Activated T-cell treated with anti-CD3 and anti-CD28 coated beads, Interleukin-2, amount 50 U/mL, for 72 hours (primary cell): ENCODE measurements around the gene L3MBTL4. TPM values are rescaled to one million over a fixed set of nuclear protein-coding genes. Genes with fewer than 3 reads are reported as not detected.
"Not testable (repeated sequence)": the region's sequence is repeated elsewhere in the genome, so short reads cannot be mapped to it uniquely, and the experiment has no call there.

Source experiments
- ATAC-seq, 2 donors: fragments of 150-1000 bp; cut with Tn5 transposase; replicated peaks in 1 of 2; 2 replicates each; pipeline ENCODE4 v1.10.0; 2021; ENCODE audit warnings: moderate library complexity in 2 of 2, mild to moderate bottlenecking in 1 of 2
- DNase-seq, 2 donors: peaks; one replicate each; pipeline ENCODE4 v3.0.0; 2021 to 2022; ENCODE audit warnings: mixed read lengths in 1 of 2
- H3K27ac Mint-ChIP-seq: one replicate; pipeline ENCODE4 v1.8.0; 2022; ENCODE audit warnings: mild to moderate bottlenecking, moderate library complexity, mixed read lengths
- H3K27me3 Mint-ChIP-seq: one replicate; pipeline ENCODE4 v1.8.0; 2022; ENCODE audit warnings: low read depth, mixed read lengths
- H3K36me3 Mint-ChIP-seq, 2 donors: one replicate each; pipeline ENCODE4 v1.8.0; 2022; ENCODE audit warnings: mixed read lengths in 2 of 2, mild to moderate bottlenecking in 1 of 2; ENCODE audit not compliant: insufficient read depth in 2 of 2
- H3K4me1 Mint-ChIP-seq: one replicate; pipeline ENCODE4 v1.8.0; 2022; ENCODE audit warnings: low read depth, mixed read lengths
- H3K4me3 Mint-ChIP-seq, 2 donors: one replicate each; pipeline ENCODE4 v1.8.0; 2022; ENCODE audit warnings: mild to moderate bottlenecking in 2 of 2, mixed read lengths in 2 of 2, moderate library complexity in 2 of 2
- H3K9me3 Mint-ChIP-seq, 2 donors: one replicate each; pipeline ENCODE4 v1.8.0; 2022; ENCODE audit warnings: mixed read lengths in 2 of 2
- total RNA-seq, 2 donors: library from RNA; stranded (reverse); gene quantifications; one replicate each; pipeline ENCODE4 v1.2.3, GENCODE V29; 2022

The L3MBTL4 gene
- total RNA-seq, 2 donors from 2014 or later: 0.07 to 0.12 TPM

- H3K27ac Mint-ChIP-seq: no peak overlapping the region
- DNase-seq (no peak), ATAC-seq (no peak)
- no peaks in the 10 kb centered on the region for H3K4me1 Mint-ChIP-seq
- H3K4me3 Mint-ChIP-seq: no peak overlapping the region
- no peaks in the 10 kb centered on the region for H3K27me3 Mint-ChIP-seq
- H3K36me3 Mint-ChIP-seq: no peaks in the 10 kb centered on the region
- H3K9me3 Mint-ChIP-seq: peaks cover 1 to 2% of the 10 kb centered on the region in 2 donors
Observed at GRCh38 chr18:6109743-6110142, 305.0 kb downstream of the L3MBTL4 start.

DNA sequence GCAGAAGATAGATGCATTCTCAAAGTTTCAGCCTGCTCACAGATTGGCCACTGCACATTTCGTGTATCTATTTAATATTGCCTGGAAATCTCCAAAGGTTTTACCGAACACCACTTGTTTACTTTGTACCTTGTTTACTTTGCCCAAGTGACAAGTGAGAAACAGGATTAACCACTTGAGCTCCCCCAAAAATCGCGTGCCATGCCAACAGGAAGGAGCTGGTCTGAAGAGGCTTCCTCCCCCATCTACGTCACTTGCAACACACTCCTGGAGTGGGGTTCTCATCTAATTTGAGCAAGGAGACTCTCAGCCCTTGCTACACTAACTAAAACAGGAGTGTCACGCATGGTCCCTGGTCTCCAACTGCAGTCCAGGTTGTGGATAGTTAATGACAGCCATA is 306.9 kb downstream of the L3MBTL4 start:
- no peak overlapping the region for H3K27ac Mint-ChIP-seq
- H3K9me3 Mint-ChIP-seq: peaks cover 1 to 2% of the 10 kb centered on the region in 2 donors
- H3K36me3 Mint-ChIP-seq: no peaks in the 10 kb centered on the region
- no peaks in the 10 kb centered on the region for H3K27me3 Mint-ChIP-seq
- ATAC-seq (no peak), DNase-seq (no peak)
- H3K4me3 Mint-ChIP-seq: no peak overlapping the region
- no peaks in the 10 kb centered on the region for H3K4me1 Mint-ChIP-seq

DNA sequence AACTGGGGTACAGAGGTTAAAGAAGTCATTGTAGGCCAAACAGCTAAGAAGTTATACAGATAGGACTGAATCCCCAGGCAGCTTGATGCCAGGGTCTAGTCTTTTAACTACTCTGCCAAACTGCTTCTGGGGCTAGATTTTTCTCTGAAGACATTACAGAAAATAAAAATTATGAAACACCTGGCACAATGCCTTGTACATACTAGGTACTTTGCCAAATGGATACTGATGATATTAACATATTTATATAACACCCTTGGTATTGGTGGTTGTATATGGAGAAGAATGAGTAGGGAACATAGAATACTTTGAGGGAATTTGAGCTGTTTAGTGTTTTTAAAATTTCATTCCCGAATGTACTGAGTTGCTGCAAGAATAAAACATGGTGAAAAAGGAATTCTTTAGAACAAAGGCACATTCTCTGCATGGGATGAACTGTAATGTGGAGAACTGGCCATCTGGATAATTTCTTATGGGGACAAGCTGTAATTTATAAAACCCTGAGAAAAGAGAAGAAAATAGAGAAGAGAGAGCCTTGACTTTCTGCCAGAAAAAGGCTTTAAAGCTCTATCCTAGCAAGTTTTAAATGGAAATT is 308.5 kb downstream of the L3MBTL4 start:
- H3K4me3 Mint-ChIP-seq: no peak overlapping the region
- H3K4me1 Mint-ChIP-seq: no peaks in the 10 kb centered on the region
- ATAC-seq (no peak), DNase-seq (no peak)
- peaks cover 1 to 2% of the 10 kb centered on the region in 2 donors for H3K9me3 Mint-ChIP-seq
- H3K27me3 Mint-ChIP-seq: no peaks in the 10 kb centered on the region
- H3K27ac Mint-ChIP-seq: no peak overlapping the region
- no peaks in the 10 kb centered on the region for H3K36me3 Mint-ChIP-seq

GRCh38 chr18:6103741-6104140 is 311.0 kb downstream of the L3MBTL4 start:
- no peak for ATAC-seq
- no peaks in the 10 kb centered on the region for H3K9me3 Mint-ChIP-seq
- H3K4me3 Mint-ChIP-seq: no peak overlapping the region
- H3K36me3 Mint-ChIP-seq: no peaks in the 10 kb centered on the region
- no peak overlapping the region for H3K27ac Mint-ChIP-seq
- no peak for DNase-seq
- H3K27me3 Mint-ChIP-seq: no peaks in the 10 kb centered on the region
- no peaks in the 10 kb centered on the region for H3K4me1 Mint-ChIP-seq

GRCh38 chr18:6096730-6097129 is 318.0 kb downstream of the L3MBTL4 start:
- Mint-ChIP-seq H3K9me3 (no peaks in the 10 kb centered on the region), H3K36me3 (no peaks in the 10 kb centered on the region), H3K27ac (no peak overlapping the region), H3K4me3 (no peak overlapping the region), H3K4me1 (no peaks in the 10 kb centered on the region), H3K27me3 (peaks cover 6% of the 10 kb centered on the region)
- ATAC-seq (no peak), DNase-seq (no peak)

- H3K36me3 Mint-ChIP-seq: no peaks in the 10 kb centered on the region
- H3K4me3 Mint-ChIP-seq: no peak overlapping the region
- peaks cover 5% of the 10 kb centered on the region for H3K4me1 Mint-ChIP-seq
- ATAC-seq: no peak
- no peak overlapping the region for H3K27ac Mint-ChIP-seq
- H3K9me3 Mint-ChIP-seq: peaks cover 0 to 1% of the 10 kb centered on the region in 2 donors
- no peaks in the 10 kb centered on the region for H3K27me3 Mint-ChIP-seq
- no peak for DNase-seq
Observed at GRCh38 chr18:6088432-6088831, 326.3 kb downstream of the L3MBTL4 start.

- DNase-seq: no peak
- Mint-ChIP-seq H3K4me3 (no peak overlapping the region), H3K4me1 (peaks cover 5% of the 10 kb centered on the region), H3K36me3 (no peaks in the 10 kb centered on the region), H3K27ac (no peak overlapping the region), H3K9me3 (peaks cover 0 to 1% of the 10 kb centered on the region in 2 donors), H3K27me3 (no peaks in the 10 kb centered on the region)
- no peak for ATAC-seq
Observed at GRCh38 chr18:6086731-6087130, 328.0 kb downstream of the L3MBTL4 start.

DNA sequence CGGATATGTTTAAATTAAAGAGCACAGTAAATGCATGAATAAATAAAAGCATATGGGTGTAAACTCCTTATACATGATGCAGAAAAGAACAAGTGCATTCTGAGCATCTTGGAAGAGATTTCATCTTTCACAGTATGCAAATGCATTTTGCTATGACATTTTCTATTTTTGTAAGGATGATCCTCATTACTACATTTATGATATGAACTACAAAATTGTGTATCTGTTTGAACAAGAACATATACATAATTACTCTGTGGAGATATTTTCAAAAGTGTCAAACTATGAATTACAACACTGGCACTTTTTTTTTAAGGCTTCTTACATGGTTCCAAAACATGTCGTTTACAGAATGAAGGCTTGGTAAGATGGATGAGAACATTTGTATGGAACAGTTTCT is 335.3 kb downstream of the L3MBTL4 start:
- no peaks in the 10 kb centered on the region for H3K9me3 Mint-ChIP-seq
- H3K4me3 Mint-ChIP-seq: no peak overlapping the region
- no peaks in the 10 kb centered on the region for H3K36me3 Mint-ChIP-seq

DNA sequence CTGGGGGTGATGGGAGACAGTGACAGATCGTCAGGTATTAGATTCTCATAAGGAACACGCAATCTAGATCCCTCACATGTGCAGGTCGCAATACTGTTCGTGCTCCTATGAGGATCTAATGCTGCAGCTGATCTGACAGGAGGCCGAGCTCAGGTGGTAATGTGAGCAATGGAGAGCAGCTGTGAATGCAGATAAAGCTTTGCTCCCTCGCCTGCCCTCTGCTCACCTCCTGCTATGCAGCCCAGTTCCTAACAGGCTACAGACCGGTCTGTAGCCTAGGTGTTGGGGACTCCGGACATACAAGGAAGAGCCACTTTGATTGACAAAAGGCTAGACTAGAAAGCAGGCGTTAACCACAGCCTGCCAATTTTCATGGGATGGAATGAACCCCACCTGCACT is 335.8 kb downstream of the L3MBTL4 start:
- no peak for DNase-seq
- Mint-ChIP-seq H3K9me3 (no peaks in the 10 kb centered on the region), H3K36me3 (no peaks in the 10 kb centered on the region), H3K4me3 (no peak overlapping the region), H3K27ac (no peak overlapping the region), H3K27me3 (no peaks in the 10 kb centered on the region), H3K4me1 (no peaks in the 10 kb centered on the region)
- no peak for ATAC-seq

More for the DNA sequence above, 335.3 kb downstream of the L3MBTL4 start:
- DNase-seq: no peak
- H3K27me3 Mint-ChIP-seq: no peaks in the 10 kb centered on the region
- no peak for ATAC-seq
- H3K27ac Mint-ChIP-seq: no peak overlapping the region
- H3K4me1 Mint-ChIP-seq: no peaks in the 10 kb centered on the region

- not testable (repeated sequence) for H3K4me1 Mint-ChIP-seq, H3K27me3 Mint-ChIP-seq
Observed at GRCh38 chr18:6072423-6072822, 342.3 kb downstream of the L3MBTL4 start.

DNA sequence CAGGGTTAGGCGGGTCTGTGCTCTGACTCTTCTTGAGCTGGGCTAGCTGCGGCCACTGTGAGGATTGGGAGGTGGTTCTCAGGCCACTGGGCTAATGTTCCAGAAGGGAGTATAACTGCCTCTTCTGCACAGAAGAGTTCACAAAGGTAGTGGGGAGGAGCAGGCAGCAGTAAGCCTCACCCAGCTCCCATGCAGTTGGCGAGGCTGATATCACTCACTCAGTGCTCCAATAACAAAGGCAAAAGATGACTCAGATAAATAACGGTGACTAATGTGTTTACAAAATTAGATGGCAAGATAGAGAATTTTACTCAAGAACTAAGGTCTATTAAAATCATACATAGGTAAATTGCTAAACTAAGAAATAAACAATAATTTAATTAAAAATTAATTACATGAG is 345.2 kb downstream of the L3MBTL4 start:
- H3K36me3 Mint-ChIP-seq: no peaks in the 10 kb centered on the region
- H3K4me1 Mint-ChIP-seq: no peaks in the 10 kb centered on the region
- ATAC-seq (no peak), DNase-seq (no peak)
- no peak overlapping the region for H3K27ac Mint-ChIP-seq
- peaks cover 2 to 5% of the 10 kb centered on the region in 2 donors for H3K9me3 Mint-ChIP-seq
- no peak overlapping the region for H3K4me3 Mint-ChIP-seq
- peaks cover 9% of the 10 kb centered on the region for H3K27me3 Mint-ChIP-seq

More at GRCh38 chr18:6072423-6072822, 342.3 kb downstream of the L3MBTL4 start:
- ATAC-seq, DNase-seq, H3K27ac Mint-ChIP-seq, H3K9me3 Mint-ChIP-seq, H3K36me3 Mint-ChIP-seq, H3K4me3 Mint-ChIP-seq: not testable (repeated sequence)

- ATAC-seq: no peak
- Mint-ChIP-seq H3K27me3 (peaks cover 9% of the 10 kb centered on the region), H3K27ac (no peak overlapping the region), H3K4me3 (no peak overlapping the region), H3K36me3 (no peaks in the 10 kb centered on the region), H3K9me3 (peaks cover 2 to 5% of the 10 kb centered on the region in 2 donors), H3K4me1 (no peaks in the 10 kb centered on the region)
- no peak for DNase-seq
Observed at GRCh38 chr18:6069103-6069502, 345.6 kb downstream of the L3MBTL4 start.

GRCh38 chr18:6060149-6060548 is 354.6 kb downstream of the L3MBTL4 start:
- H3K36me3 Mint-ChIP-seq: no peaks in the 10 kb centered on the region
- H3K4me1 Mint-ChIP-seq: peaks cover 11% of the 10 kb centered on the region
- no peak overlapping the region for H3K4me3 Mint-ChIP-seq
- no peak for ATAC-seq
- DNase-seq: no peak
- peaks cover 2 to 3% of the 10 kb centered on the region in 2 donors for H3K9me3 Mint-ChIP-seq
- no peak overlapping the region for H3K27ac Mint-ChIP-seq
- peaks cover 5% of the 10 kb centered on the region for H3K27me3 Mint-ChIP-seq

DNA sequence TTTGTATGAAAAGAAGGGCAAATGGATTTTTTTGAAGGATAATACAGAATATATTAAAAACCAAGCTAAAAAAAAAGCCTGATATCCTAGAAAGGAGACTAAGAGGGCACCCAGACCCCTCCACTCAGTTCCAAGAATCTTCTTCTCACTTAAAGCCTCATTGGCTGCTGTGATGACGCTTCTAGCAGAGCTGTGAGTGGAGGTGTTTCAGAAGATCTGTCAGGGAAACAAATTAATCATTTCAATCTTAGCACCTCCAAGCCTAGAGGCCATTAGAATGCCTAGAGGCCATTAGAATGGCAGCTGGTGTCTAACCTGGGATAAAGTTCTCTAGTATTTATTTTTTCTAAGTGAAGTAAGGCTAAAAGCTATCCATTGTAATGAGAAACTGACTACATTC is 355.2 kb downstream of the L3MBTL4 start:
- Mint-ChIP-seq H3K4me3 (no peak overlapping the region), H3K4me1 (peaks cover 11% of the 10 kb centered on the region), H3K27ac (no peak overlapping the region), H3K36me3 (no peaks in the 10 kb centered on the region), H3K27me3 (peaks cover 5% of the 10 kb centered on the region), H3K9me3 (peaks cover 2 to 3% of the 10 kb centered on the region in 2 donors)
- DNase-seq: no peak
- no peak for ATAC-seq
